Neural progenitor cell (in vitro differentiated cells): ENCODE data around the gene SSX4B. TPM values are rescaled to one million over a fixed set of nuclear protein-coding genes. Genes with fewer than 3 reads are reported as not detected.
"Not testable (repeated sequence)": the region's sequence is repeated elsewhere in the genome, so short reads cannot be mapped to it uniquely, and the experiment has no call there.

Experiments used
- DNase-seq: peaks from one replicate; pipeline ENCODE4 v3.0.0-alpha.2; 2016; ENCODE audit warnings: low spot score
- H2AFZ ChIP-seq: fragments of 200-600 bp; sonication (generic); replicated peaks from 2 replicates; pipeline ENCODE4 v1.6.1; 2016; ENCODE audit warnings: antibody characterized with exemption
- H3F3A ChIP-seq: fragments of 200-600 bp; sonication (generic); 2 replicates; pipeline ENCODE4 v1.6.1; 2016; ENCODE audit warnings: antibody characterized with exemption, low read depth
- H3K27ac ChIP-seq: fragments of 200-600 bp; sonication (generic); 2 replicates; pipeline ENCODE4 v1.5.1; 2016; ENCODE audit warnings: mild to moderate bottlenecking
- H3K27me3 ChIP-seq: fragments of 200-600 bp; sonication (generic); 2 replicates; pipeline ENCODE4 v1.6.1; 2016; ENCODE audit warnings: mild to moderate bottlenecking, moderate library complexity
- H3K36me3 ChIP-seq: fragments of 200-600 bp; sonication (generic); 2 replicates; pipeline ENCODE4 v1.5.1; 2016
- H3K4me1 ChIP-seq: fragments of 200-600 bp; sonication (generic); 2 replicates; pipeline ENCODE4 v1.6.1; 2016; ENCODE audit warnings: mixed run types
- H3K4me2 ChIP-seq: fragments of 200-600 bp; sonication (generic); 2 replicates; pipeline ENCODE4 v1.6.1; 2016
- H3K4me3 ChIP-seq: fragments of 200-600 bp; sonication (generic); 2 replicates; pipeline ENCODE4 v1.5.1; 2016
- H3K79me2 ChIP-seq: fragments of 200-600 bp; sonication (generic); 2 replicates; pipeline ENCODE4 v1.6.1; 2016; ENCODE audit warnings: low read depth
- H3K9ac ChIP-seq: fragments of 200-600 bp; sonication (generic); 2 replicates; pipeline ENCODE4 v1.6.1; 2016
- H3K9me3 ChIP-seq: fragments of 200-600 bp; sonication (generic); 2 replicates; pipeline ENCODE4 v1.5.1; 2016; ENCODE audit warnings: low read depth
- H4K20me1 ChIP-seq: fragments of 200-600 bp; sonication (generic); 2 replicates; pipeline ENCODE4 v1.6.1; 2016; ENCODE audit warnings: low read depth
- H3K27ac Mint-ChIP-seq: 3 replicates; pipeline ENCODE4 v1.8.0; 2021; ENCODE audit warnings: mixed read lengths
- H3K27me3 Mint-ChIP-seq: 2 replicates; pipeline ENCODE4 v1.8.0; 2022; ENCODE audit warnings: low read depth, mild to moderate bottlenecking, inconsistent platforms, moderate library complexity, mixed read lengths; ENCODE audit not compliant: insufficient read depth
- H3K36me3 Mint-ChIP-seq: 3 replicates; pipeline ENCODE4 v1.8.0; 2021; ENCODE audit warnings: mixed read lengths
- H3K4me1 Mint-ChIP-seq: 3 replicates; pipeline ENCODE4 v1.8.0; 2021; ENCODE audit warnings: mixed read lengths
- H3K4me3 Mint-ChIP-seq: 3 replicates; pipeline ENCODE4 v1.8.0; 2021; ENCODE audit warnings: mild to moderate bottlenecking, moderate library complexity, mixed read lengths
- H3K9me3 Mint-ChIP-seq: 3 replicates; pipeline ENCODE4 v1.8.0; 2020; ENCODE audit warnings: mixed read lengths
- EZH2 ChIP-seq: fragments of 200-600 bp; sonication (generic); IDR thresholded peaks from 2 replicates; pipeline ENCODE4 v1.6.1; 2017; ENCODE audit warnings: antibody characterized with exemption, mild to moderate bottlenecking, moderate library complexity
- EZH2phosphoT487 ChIP-seq: fragments of 200-600 bp; sonication (generic); IDR thresholded peaks from 2 replicates; pipeline ENCODE4 v1.6.1; 2017; ENCODE audit warnings: antibody characterized with exemption
- total RNA-seq: library from RNA; depleted of rRNA; stranded (reverse); fragments of >200 nt; gene quantifications from 2 replicates; pipeline ENCODE4 v1.2.3, GENCODE V29; 2015; ENCODE audit warnings: low replicate concordance
- TF ChIP-seq, protein P1 (sequence below): fragments of 200-600 bp; sonication (generic); IDR thresholded peaks from 2 replicates; pipeline ENCODE4 v1.5.1; 2017; ENCODE audit warnings: antibody characterized with exemption, mild to moderate bottlenecking

SSX4B gene
- total RNA-seq: not detected in 2 replicates

GRCh38 chrX:48411860-48412259 lies at the start of gene SSX4B:
TSS of gene SSX4B (minus strand) at chrX:48411960. CDS start at chrX:48411372, 588 bp downstream.
- not testable (repeated sequence) for H3K36me3 ChIP-seq, H3K4me3 Mint-ChIP-seq, H2AFZ ChIP-seq, H3K27ac ChIP-seq, H3K36me3 Mint-ChIP-seq, H4K20me1 ChIP-seq, H3K4me3 ChIP-seq, H3K4me1 ChIP-seq, DNase-seq, H3K27me3 Mint-ChIP-seq, H3K9me3 ChIP-seq, H3K4me1 Mint-ChIP-seq, H3K79me2 ChIP-seq, H3K27me3 ChIP-seq, H3K27ac Mint-ChIP-seq, H3F3A ChIP-seq, H3K9ac ChIP-seq, H3K9me3 Mint-ChIP-seq, H3K4me2 ChIP-seq

- no peak overlapping the region for H2AFZ ChIP-seq
- H3K36me3 ChIP-seq: no peaks in the 10 kb centered on the region
- no peak for DNase-seq
- H3K9ac ChIP-seq: no peak overlapping the region
- H3K27ac ChIP-seq: no peak overlapping the region
- H3K27me3 ChIP-seq: no peaks in the 10 kb centered on the region
- H3K4me1 ChIP-seq: no peaks in the 10 kb centered on the region
- H3K4me1 Mint-ChIP-seq: peaks cover 4% of the 10 kb centered on the region
- H3K9me3 ChIP-seq: no peaks in the 10 kb centered on the region
- no peak overlapping the region for H3K4me2 ChIP-seq
- no peaks in the 10 kb centered on the region for H3F3A ChIP-seq
- no peaks in the 10 kb centered on the region for H3K36me3 Mint-ChIP-seq
- no peak overlapping the region for H3K4me3 ChIP-seq
- no peaks in the 10 kb centered on the region for H4K20me1 ChIP-seq
- no peak overlapping the region for H3K27ac Mint-ChIP-seq
- no peak for TF ChIP-seq EZH2
- TF ChIP-seq, protein P1, sequence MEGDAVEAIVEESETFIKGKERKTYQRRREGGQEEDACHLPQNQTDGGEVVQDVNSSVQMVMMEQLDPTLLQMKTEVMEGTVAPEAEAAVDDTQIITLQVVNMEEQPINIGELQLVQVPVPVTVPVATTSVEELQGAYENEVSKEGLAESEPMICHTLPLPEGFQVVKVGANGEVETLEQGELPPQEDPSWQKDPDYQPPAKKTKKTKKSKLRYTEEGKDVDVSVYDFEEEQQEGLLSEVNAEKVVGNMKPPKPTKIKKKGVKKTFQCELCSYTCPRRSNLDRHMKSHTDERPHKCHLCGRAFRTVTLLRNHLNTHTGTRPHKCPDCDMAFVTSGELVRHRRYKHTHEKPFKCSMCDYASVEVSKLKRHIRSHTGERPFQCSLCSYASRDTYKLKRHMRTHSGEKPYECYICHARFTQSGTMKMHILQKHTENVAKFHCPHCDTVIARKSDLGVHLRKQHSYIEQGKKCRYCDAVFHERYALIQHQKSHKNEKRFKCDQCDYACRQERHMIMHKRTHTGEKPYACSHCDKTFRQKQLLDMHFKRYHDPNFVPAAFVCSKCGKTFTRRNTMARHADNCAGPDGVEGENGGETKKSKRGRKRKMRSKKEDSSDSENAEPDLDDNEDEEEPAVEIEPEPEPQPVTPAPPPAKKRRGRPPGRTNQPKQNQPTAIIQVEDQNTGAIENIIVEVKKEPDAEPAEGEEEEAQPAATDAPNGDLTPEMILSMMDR: no peak
- TF ChIP-seq EZH2phosphoT487: no peak
- H3K79me2 ChIP-seq: no peaks in the 10 kb centered on the region
- H3K27me3 Mint-ChIP-seq: peaks cover 16% of the 10 kb centered on the region
- H3K9me3 Mint-ChIP-seq: peaks cover 21% of the 10 kb centered on the region
- H3K4me3 Mint-ChIP-seq: no peak overlapping the region
These were observed 48.8 kb upstream of the SSX4B start for GRCh38 chrX:48460606-48461005.

DNA sequence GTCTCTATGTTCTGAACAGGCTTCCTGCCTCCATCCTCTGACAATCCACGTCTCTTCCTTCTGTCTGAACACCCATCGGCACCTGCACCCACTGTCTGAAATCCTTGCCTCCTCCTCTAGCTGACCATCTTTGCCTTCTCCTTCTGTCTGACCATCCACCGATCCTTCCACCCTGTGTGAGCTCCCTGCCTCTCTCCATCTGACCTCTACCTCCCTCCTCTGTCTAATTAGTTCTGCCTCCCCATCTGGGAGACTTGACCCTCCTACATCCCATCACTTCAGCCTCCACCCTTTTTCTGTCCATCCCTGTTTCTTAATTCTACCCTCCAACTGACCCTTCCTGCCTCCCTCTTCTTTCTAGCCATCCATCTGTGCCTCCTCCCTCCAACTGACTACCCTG lies 48.3 kb upstream of the SSX4B start:
- Mint-ChIP-seq H3K9me3 (peaks cover 17% of the 10 kb centered on the region), H3K4me1 (no peaks in the 10 kb centered on the region), H3K36me3 (no peaks in the 10 kb centered on the region), H3K27me3 (peaks cover 14% of the 10 kb centered on the region), H3K27ac (no peak overlapping the region), H3K4me3 (no peak overlapping the region)
- H3K4me3 ChIP-seq: no peak overlapping the region
- H3K27me3 ChIP-seq: no peaks in the 10 kb centered on the region
- no peak overlapping the region for H3K9ac ChIP-seq
- H2AFZ ChIP-seq: no peak overlapping the region
- H3K4me1 ChIP-seq: no peaks in the 10 kb centered on the region
- no peak overlapping the region for H3K4me2 ChIP-seq
- no peak for DNase-seq
- H3K79me2 ChIP-seq: no peaks in the 10 kb centered on the region
- TF ChIP-seq EZH2: no peak
- no peak for TF ChIP-seq EZH2phosphoT487
- TF ChIP-seq, protein P1: no peak
- H3K36me3 ChIP-seq: no peaks in the 10 kb centered on the region
- no peaks in the 10 kb centered on the region for H3F3A ChIP-seq
- no peaks in the 10 kb centered on the region for H4K20me1 ChIP-seq
- no peaks in the 10 kb centered on the region for H3K9me3 ChIP-seq
- H3K27ac ChIP-seq: no peak overlapping the region

- H3K9me3 ChIP-seq: no peaks in the 10 kb centered on the region
- H3K27ac ChIP-seq: no peak overlapping the region
- H3K4me1 ChIP-seq: no peaks in the 10 kb centered on the region
- H3K4me3 ChIP-seq: no peak overlapping the region
- H3K9ac ChIP-seq: no peak overlapping the region
- H4K20me1 ChIP-seq: no peaks in the 10 kb centered on the region
- Mint-ChIP-seq H3K4me3 (no peak overlapping the region), H3K27ac (no peak overlapping the region), H3K4me1 (no peaks in the 10 kb centered on the region), H3K36me3 (no peaks in the 10 kb centered on the region), H3K9me3 (peaks cover 17% of the 10 kb centered on the region), H3K27me3 (peaks cover 14% of the 10 kb centered on the region)
- no peaks in the 10 kb centered on the region for H3K79me2 ChIP-seq
- H3K36me3 ChIP-seq: no peaks in the 10 kb centered on the region
- TF ChIP-seq EZH2 (no peak), EZH2phosphoT487 (no peak)
- TF ChIP-seq, protein P1: no peak
- H3K27me3 ChIP-seq: no peaks in the 10 kb centered on the region
- DNase-seq: no peak
- no peak overlapping the region for H3K4me2 ChIP-seq
- H3F3A ChIP-seq: no peaks in the 10 kb centered on the region
- no peak overlapping the region for H2AFZ ChIP-seq
These were observed 47.7 kb upstream of the SSX4B start for GRCh38 chrX:48459483-48459882.
